HG02623 (cell line): Measurements from ENCODE around the gene PIGX.
"Not testable (repeated sequence)": the region's sequence is repeated elsewhere in the genome, so short reads cannot be mapped to it uniquely, and the experiment has no call there.

Source experiments
- ATAC-seq: cut with Tn5 transposase; IDR thresholded peaks from one replicate; pipeline ENCODE4 v1.9.1; 2021; ENCODE audit warnings: moderate library complexity; ENCODE audit not compliant: unreplicated experiment

Gene PIGX

DNA sequence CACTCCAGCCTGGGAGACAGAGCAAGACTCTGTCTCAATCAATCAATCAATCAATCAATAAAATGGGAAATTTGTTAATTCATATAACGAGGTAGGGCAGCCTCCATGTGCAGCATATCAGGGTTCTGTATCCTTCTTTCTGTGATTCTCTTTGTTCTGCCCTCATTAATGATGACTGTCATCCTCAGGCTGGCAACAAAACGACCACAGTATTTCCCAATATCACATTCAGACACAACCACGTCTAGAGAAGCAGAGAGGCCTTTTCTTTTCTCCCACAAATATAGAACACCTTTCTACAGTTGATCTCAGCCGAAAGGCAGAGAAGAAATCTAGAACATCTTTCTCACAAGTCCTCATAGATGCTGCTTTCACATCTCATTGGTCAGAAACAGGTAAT is 11.4 kb upstream of the PIGX start:
- no peak for ATAC-seq

DNA sequence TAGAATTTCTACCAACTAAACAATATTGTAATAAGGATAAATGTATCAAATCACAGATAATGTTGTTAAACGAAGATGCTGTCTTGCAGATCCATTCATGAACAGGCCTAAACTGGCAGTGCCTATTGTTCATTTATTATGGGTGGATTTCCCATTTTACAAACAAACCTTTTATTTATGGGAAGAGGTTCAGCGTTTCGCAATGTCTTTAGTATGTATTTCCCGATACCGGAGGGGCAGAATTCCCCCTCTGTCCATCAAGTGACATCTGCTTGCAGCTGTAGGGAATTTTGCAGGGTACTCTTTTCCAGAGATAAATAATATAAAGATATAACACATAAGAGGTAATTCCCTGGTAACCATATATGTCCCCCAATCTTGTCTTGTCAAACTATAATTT is 5.8 kb upstream of the PIGX start:
- ATAC-seq: no peak

DNA sequence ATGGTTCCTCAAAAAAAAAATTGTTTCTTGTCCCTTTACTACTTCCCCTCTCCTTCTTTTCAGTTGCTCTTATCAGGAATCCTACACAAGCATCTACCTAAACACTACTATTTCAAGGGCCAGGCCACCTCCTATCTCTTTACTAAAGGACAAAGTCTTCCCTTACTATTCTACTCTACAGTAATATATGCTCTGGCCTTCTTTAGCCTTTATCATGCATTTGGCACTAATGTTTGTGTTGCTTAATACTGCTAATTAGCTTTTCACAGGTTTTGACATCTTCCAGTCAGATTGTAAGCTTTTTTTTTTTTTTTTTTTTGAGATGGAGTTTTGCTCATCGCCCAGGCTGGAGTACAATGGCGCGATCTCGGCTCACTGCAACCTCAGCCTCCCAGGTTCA is 5.4 kb upstream of the PIGX start:
- ATAC-seq: no peak

DNA sequence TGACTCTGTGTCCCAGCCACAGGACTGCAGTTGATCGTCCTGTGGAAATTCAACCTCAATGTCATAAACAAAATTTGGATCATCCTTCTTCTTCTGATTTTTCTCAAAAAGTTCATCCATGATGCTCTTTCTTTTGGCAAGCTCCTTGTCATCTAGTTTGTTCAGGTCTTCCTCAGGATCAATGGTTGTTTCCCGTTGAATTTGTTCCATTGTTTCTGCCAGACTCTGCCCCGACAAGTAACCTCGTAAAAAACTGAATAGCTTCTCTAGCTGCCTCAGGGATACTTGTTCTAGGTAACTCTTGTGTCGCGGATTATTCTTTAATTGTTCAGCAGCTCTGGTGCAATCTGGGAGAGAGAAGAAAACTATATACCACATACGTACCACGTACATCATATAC is 4.6 kb upstream of the PIGX start:
- ATAC-seq: no peak

DNA sequence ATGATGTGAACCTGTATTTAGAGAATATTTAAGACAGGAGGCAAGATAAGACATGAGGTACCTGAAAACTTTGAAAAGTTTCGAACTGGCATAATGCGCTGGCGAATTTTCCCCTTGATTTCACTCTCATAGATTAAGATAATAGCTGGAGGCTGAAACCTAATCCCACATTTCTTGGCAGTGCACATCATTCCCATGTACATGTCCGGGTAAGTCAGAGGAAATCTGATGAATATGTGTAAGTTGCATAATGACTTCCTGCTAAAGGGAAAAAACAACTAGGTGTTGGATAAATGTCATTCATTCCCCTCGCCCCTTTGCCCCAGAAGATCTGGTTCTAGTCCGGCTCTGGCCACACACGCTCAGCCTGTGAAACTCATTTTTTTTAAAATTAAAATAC is 3.7 kb upstream of the PIGX start:
- no peak for ATAC-seq

DNA sequence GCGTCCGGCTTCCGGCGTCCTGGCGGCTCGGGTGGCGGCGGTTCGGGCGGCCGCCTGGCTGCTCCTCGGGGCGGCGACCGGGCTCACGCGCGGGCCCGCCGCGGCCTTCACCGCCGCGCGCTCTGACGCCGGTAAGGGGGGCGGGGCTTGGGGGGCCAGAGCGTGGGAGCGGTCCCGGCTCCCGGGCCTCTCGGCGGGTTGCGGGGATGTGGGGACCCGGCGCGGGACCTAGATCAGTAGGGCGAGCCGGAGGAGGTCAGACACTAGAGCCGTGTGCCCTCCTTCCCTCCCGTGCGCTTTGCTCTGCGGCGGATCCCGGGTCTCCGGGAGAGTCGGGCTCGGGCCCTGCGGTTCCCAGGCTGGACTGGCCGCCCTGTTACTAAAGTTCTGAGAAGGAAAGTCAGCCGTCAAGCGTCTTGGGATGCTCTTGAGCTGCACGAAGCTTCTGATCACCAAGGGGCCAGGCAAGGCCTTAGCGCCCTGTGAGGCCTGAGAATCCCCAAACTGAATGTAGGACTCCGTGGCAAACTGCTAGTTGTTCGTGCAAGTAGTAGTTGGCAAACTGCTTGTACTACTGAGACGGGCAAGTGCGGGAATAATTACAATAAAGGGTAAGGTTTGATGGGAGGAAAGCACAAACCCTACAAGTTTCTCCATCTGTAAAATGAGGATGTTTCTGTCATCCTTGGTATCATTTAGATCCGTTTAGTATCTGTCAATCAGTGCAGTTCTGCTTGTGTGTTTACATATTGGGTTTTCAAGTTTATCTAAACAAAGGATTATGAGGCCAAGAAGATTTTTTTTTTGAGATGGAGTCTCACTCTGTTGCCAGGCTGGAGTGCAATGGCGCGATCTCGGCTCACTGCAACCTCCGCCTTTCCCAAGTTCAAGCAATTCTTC is 587 bp downstream of the PIGX start:
- peak; percentile 44 for ATAC-seq

DNA sequence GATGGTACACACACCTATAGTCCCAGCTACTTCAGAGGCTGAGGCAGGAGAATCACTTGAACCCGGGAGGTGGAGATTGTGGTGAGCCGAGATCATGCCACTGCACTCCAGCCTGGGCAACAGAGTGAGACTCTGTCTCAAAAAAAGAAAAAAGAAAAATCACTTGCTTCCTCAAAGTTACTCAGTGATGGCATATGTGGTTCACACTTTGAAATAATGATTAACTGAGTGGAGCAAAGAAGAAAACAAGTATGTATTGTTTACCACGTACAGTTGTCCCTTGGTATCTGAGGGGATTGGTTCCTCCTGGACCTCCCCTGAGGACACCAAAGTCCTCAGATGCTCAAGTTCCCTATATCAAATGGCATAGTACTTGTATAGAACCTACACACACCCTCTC is 5.0 kb downstream of the PIGX start:
- ATAC-seq: not testable (repeated sequence)

DNA sequence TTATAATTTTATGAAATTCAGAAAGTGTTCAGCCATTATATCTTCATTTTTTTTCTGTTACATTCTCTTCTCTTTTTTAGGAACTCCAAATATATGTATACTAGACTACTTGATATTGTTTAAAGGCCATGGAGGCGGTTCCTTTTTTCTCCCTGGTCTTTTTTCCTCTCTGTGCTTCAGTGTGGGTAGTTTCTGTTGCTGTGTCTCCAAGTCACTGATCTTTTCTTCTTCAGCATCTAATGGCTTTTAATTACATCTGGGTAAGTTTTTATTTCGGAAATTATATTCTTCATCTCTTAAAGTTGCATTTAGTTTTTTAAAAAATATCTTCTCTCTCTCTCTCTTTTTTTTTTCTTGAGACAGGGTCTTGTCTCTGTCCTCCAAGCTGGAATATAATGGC is 8.9 kb downstream of the PIGX start:
- no peak for ATAC-seq

DNA sequence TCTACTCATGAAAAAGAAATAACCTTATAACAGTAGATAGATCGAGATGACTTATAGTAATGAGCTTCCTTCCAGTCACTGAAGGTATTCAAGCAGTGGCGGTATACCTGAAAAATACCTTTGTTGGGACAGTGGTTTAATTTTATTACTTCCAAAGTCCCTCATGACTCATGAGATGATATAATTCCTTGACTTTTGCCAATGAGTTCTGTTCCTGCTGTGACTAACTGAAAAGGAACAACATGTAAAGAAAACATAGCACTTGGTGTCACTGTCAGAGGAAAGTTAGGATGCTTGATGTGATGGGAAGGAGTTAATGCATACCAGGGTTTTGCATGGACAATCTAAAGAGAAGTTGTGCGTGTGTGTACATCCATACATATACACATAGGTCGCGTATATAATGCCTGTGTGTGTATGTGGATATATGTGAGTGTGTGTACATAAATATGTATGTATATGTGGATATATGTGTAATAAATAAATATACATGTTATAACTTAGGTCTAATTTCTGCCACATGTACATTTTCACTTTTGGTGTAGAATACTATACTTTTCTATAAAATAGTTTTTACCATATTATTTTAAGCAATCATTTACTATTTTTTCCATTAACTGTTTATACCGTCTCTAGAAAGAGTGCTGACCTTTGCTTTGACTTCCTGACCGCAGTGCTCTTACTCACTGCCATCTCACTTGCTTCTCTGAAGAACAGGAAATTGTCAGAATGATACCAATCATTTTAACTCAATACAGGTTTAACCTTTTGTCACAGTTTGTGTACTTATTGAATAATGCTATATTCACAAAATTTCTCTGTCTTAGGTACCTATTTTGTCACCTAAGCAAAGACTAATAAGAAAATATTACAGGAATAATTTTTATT is 14.9 kb downstream of the PIGX start:
- no peak for ATAC-seq

DNA sequence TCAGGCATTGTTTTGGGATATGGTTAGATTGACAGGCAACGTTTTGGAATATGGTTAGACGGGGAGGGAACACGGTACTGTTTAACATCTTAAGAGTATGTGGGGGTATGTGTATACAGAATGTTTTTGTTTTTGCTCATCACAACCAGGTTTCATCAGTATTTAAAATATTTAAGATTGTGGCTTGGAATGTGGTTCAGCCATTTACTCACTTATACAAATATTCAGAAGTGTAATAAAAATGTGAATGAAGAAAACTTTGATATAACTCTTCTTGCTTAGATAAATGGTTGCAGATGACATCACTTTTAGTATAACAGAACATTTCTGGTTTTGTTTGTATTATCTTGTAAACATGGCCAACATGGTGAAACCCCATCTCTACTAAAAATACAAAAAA is 23.6 kb downstream of the PIGX start:
- ATAC-seq: no peak

DNA sequence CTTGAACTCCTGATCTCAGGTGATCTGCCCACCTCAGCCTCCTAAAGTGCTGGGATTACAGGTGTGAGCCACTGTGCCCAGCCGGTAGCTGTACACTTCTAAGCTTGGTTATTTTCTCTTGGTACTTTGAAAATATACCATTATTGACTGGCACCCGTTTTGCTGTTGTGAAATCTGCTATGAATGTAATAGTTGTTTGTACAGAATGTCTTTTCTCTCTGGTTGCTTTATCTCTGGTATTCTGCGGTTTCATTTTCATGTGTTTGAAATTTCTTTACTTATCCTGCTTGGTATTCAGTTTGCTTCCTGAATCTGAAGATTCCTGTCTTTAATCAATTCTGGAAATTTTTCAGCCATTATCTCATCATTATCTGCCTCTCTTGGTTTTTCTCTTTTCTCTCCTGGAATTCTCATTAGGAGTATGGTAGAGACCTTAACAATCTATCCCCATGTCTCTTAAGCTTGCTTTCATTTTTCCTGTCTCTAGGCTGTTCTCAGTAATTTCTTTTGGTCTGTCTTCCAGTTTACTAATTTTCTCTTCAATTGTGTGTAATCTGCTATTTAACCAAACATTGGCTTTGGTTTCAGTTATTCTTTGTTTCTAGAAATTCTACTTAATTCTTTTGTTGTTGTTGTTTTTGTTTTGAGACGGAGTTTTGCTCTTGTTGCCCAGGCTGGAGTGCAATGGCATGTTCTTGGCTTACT is 24.6 kb downstream of the PIGX start:
- ATAC-seq: no peak

DNA sequence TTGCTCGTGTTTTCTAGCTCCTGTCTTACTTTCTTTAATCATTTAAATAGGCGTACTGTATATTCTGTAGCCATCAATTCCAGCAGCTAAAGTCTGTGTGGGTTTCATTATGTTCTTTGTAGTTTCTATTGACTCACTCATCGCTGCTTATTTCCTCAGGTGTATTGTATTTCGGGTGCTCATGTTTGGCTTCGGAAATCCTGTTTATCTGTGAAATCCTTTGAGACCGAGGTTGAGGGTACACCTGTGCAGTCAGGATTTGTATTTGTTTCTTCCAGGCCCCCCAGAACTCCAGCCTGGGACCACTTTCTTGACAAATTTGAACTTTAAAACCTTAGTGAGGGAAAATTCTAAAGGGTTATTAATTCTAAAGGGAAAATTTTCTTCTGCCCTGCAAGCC is 25.5 kb downstream of the PIGX start:
- no peak for ATAC-seq

DNA sequence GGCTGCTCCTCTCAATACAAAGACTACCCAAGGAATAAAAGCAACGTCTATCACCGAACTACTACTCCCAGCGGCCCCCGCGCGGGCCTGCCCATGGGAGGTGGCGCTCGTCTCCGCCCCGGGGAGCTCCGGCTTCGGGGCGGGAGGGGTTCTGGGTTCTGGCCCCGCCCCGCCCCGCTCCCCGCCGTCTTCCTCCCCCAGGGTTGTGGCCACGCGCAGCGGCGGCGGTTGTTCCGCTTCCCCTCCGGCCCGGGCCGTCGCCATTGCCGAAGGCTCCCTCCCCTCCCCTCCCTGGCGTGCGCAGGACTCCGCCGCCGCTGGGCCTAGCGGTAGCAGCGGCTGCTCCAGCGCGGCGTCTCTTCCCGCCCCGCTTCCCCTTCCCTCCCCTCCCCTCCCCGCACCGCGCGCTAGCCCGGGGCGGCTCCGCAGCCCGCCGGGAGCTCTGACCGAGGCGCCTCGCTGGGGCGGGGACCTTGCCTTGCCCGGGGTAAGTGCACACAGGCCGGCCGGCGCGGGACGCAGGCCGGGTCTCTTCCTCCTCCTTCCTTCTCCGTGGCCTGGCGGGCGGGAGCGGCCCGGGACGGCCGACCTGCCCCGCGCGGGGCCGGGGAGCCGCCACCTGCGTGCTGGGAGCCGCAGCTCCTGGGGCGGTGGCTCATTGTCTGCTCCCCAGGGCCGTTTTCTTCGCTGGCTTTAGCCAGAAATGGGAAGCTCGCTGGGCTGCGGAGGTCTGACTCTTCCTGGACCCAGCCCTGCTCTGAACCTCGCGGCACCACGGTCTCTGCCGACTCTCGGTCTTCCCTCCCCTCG is 27.7 kb downstream of the PIGX start, which contains the start of gene PAK2:
Gene PAK2, plus strand, starts transcription at position 187 of the 810 bp plus-strand sequence. CDS start 42,790 bp downstream, outside the sequence.
- ATAC-seq: peak; percentile 82

DNA sequence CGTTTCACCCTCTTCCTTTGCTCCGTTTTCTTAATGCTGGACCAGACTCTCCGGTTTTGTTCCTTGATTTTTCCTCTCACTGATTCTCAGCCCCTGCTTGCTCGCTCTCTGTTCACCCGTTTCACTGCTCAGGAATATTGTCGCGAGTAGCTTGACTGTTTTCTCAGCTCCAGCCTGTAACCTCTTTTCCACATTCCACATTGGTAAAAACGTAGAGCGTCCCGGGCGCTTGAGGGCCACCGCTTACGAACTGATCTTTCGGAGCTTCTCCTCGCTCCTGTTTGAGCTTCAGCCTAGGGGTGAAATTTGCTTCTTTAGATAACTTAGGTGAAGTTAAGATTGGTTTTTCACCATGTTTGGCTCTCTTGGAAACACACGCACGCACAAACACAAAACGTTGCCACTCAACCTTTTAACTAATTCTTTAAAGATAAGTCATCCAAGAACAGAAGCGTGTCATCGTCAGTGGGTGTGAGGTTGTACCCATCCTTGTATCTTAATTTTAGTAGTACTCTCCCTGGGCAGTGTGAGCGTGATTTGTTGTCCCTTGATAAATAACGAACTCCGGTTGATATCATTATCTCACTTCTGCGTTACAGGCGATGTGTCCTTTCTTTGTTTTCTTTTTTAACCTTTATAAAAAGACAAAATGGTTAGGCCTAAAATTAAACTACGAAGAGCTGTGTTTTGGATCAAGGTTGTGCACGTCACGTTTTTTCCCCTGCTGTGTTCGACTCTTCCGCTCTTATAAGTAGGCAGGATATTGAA is 28.5 kb downstream of the PIGX start:
- no peak for ATAC-seq

DNA sequence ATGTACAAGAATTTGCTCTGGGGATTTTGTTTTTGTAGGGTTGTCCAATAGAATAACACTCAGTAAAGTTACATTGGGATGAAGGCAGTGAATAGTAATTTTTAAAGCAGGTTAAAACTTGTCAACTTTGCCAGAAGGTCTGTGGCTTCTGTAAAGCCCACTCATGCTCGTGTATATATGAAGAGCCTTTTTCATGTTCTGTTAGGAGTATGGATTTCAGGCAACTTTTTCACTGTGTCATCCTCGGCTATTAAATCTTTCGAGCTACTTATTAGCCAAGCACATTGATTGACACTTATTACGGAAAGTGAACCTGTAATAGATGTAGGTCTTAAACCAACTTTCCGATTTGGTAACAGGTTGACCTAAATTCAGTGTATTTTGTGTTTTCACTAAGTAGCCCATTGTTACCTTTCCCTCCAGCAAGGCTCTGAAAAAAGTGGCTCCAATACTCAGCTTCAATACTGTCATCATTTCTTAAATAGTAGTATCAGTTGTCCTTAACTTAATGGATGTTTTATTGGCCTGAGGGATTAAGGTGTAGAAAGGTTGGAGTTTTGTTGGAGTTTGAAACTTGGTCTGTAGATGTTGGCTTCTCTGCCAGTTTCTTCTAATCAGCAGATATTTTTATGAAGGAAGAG is 29.2 kb downstream of the PIGX start:
- ATAC-seq: no peak

DNA sequence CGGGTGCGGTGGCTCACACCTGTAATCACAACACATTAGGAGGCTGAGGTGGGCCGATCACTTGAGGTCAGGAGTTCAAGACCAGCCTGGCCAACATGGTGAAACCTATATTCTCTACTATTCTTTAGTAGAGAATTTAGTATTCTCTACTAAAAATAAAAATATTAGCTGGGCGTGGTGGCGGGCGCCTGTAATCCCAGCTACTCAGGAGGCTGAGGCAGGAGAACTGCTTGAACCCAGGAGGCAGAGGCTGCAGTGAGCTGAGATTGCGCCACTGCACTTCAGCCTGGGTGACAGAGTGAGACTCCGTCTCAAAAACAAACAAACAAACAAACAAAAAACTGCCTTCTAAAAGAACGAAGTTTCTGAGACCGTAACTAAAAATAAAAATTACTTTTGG is 31.4 kb downstream of the PIGX start:
- ATAC-seq: not testable (repeated sequence)

DNA sequence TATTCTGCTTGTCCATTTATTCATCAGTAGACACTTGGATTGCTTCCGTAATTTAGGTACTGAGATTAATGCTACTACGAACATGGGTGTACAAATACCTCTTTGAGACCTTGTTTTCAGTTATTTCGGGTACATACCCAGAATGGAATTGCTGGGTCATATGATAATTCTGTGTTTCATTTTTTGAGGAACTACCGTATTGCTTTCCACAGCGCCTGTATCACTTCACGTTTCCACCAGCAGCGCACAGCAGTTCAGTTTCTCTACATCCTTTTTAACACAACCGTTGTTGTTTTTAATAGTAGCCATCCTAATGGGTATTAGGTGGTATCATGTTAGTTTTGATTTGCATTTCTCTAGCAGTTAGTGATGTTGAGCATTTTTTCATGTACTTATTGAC is 36.9 kb downstream of the PIGX start:
- ATAC-seq: no peak

DNA sequence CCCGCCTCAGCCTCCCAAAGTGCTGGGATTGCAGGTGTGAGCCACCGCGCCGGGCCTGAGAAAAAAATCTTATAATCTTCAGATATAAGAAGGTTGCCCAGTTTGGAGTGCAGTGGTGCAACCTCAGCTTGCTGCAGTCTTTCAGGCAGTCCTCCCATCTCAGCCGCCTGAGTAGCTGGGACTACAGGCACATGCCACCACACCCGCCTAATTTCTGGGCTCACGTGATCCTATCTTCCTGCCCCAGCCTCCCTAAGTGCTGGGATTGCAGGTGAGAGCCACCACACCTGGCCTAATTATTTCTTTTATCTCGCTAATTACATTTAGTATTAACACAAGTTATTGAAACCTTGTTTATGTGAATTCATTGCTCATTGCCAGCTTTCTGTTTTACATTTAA is 41.0 kb downstream of the PIGX start:
- no peak for ATAC-seq
